ENCODE results near the gene NUDCD2.
"Not testable (repeated sequence)": the region's sequence is repeated elsewhere in the genome, so short reads cannot be mapped to it uniquely, and the experiment has no call there.

NUDCD2 gene

DNA sequence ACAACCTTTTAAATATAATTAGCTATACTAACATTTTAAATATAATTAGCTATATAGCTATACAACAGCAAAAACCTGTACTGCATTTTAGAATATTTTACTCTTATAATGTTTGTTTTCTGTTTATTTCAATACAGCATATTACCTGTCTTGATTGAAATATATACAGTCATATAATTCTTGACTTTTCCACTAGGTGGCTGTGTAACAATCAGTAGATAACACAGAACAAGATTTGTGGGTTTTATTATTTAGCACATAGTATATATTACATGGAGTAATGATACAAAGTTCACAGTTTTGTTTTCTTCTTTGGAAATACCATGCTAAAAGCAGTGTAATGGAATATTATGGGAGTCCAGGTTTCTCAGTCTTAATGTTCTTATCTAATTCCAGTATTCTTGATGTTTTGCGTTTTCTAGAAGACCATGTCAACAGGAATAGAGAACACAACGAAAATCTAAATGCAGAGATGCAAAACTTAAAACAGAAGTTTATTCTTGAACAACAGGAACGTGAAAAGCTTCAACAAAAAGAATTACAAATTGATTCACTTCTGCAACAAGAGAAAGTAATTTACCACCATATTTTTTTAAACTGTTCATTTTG lies 13.8 kb upstream of the NUDCD2 start:
- no peak for DNase-seq

DNA sequence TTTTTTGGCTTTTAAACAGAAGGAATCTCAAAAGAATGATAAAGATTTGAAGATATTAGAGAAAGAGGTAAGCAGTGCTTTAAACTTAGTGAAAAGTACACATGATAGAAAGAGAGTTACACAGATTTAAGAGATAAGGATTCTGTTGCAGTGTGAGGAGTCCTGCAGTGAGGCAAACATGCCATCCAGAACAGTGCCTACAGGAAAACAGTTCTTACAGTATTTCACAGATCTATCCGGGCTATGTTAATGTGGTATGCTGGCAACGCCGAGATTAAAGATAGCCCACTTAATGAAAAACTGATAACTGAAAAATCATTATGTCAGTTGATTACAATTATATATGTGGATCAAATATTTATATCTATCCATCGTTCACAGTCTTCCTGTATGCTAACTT lies 7.8 kb upstream of the NUDCD2 start:
- no peak for DNase-seq

DNA sequence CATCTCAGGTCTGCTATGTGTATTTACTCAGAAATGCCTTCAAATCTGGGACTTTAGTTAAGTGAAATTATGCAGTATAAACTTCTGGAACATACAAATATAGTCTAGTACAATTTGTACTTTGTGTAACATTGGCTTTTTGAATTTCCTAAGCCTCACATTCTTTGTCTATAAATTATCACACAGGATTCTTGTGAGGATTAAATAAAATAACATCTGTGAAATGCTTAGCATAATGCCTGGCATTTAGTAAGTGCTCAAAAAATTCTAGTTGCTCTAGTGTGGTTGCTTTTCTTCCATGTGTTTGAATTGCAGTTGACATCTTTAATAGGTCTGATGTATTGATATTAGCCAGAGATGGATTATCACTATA lies 3.1 kb upstream of the NUDCD2 start:
- no peak for DNase-seq

DNA sequence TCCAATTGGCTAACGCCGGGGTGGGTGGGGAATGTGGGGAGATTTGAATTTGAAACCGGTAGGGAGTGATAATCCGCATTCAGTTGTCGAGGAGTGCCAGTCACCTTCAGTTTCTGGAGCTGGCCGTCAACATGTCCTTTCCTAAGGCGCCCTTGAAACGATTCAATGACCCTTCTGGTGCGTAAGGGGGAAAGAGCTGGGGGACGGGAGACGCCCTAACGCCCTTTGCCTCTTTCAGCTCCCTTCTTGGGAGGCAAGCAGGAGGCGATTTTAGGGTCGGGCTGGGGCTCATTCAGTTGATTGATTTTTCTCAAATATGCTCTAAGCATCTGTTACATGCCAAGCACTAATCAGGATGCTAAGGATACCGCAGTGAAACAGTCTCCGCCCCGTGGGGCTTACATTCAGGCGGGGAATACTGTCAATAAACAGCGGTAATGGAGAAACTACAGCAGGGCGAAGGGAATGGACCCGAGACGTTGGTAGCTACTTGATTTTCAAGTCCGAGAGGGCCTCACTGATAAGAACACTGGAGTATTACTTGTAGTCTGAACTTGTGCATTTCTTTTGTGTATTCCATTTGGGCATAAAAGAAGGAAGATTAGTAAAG lies 765 bp upstream of the NUDCD2 start, which contains the start of gene HMMR:
HMMR (plus strand) TSS at position 71 of the 610 bp plus-strand sequence; CDS start at position 132, 61 bp downstream.
- no peak for DNase-seq

DNA sequence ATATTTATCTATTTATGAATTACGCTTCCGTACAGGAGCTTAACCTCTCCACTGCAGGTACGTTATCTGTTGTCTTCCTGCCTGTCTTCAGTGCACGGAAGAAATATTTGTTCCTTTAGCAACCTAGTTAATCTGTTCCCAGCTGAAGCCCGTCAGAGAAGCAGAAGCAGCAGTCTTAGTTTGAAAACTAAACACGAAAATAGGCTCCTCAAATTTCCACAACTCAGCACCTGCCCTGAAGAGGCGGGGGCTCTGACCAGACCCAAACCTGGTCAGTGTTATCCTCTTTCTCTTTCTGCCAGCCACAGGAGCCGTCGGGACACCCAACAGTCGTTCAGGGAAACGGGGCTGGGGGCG lies 462 bp downstream of the NUDCD2 start:
- DNase-seq, result no peak

DNA sequence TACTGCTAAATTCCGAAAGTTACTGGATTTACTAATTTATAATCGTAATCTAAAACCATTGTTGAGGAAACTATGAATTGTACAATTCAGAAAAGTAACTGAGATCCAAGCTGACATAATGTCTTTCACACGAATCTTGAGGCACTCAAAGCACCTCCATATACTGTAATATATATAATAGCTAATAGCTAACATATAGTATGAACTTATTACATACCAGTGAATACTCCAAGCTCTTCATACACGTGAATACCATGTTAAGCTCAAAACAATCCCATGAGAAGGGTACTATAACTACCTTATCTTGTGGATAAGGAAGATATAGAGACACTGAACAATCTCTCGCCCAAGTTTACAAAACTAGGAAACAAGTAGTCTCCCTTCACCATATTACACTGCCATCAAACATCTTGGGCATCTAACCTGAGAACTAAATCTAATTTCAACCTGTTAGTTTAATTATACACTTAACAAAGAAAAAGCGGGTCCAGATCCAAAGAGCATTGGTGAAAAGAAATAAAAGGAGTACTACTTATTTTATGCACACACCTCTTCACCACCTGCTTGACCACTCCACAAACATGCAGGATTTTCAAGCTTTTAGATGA lies 1.0 kb downstream of the NUDCD2 start:
- no peak for DNase-seq

DNA sequence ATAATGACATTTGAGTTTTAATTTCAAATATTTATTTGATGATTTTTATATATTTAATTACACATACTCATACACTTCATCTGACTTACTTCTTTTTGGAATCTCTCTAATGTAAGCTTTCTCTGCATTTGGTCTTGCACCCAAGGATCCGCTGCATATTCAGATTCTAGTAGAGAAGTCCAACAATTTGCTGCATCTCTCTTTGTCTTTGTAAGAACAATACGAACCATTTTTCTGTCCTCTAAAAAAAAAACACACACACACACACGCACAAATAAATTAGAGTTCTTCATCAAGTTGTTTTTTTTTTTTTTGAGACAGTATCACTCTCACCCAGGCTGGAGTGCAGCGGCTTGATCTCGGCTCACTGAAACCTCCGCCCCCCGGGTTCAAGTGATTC lies 3.1 kb downstream of the NUDCD2 start:
- DNase-seq, result peak in 1 of 56 donors; percentile 2

DNA sequence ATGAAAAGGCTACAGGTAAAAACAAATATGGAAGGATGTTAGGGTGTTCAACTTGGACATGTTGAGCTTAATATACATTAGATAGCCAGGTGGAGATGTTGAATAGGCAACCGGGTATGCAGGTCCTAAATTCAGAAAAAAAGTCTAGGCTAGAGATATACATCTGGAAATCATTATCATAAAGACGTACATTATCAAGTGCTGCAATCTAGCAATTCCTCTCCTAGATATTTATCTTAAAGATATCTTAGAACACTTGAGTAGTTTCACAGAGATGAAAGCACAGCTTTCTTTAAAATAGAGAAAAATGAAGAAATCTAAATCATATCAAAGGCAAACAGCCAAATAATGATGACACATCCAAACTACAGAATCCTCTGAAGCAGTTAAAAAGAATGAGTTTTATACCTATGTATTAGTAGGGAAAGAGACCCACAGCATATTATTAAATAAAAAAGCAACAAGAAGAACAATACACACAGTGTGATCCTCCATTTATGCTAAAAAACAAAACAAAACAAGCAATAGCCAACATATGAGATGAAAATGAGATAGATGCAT lies 3.8 kb downstream of the NUDCD2 start:
- no peak for DNase-seq

DNA sequence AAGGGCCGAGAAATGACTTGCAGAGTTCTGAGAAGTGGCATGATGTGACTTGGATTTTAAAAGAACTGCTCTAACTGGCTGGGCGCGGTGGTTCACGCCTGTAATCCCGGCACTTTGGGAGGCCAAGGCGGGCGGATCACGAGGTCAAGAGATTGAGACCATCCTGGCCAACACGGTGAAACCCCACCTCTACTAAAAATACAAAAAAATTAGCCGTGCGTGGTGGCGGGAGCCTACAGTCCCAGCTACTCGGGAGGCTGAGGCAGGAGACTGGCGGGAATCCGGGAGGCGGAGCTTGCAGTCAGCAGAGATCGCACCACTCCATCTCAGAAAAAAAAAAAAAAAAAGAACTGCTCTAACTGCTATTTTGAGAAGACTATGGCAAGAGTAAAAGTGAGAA lies 4.5 kb downstream of the NUDCD2 start:
- not testable (repeated sequence) for DNase-seq

DNA sequence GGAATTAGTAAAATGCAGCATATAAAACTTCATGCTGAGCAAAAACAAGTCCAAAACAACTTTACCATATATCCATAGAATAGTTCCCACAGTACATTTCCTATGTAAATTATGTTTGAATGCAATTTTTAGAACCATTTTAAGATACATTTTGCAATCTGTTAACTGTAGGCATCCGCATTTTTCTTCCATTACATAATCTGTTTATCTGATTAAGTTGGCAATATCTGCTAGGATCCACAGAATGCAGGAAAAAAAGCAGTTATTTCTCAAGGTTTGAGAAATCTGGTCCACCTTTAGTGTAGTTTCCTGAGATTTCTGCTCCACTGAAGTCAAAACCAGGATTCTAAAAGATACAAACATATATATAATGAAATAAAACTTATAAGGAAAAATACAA lies 6.2 kb downstream of the NUDCD2 start:
- DNase-seq, result no peak

DNA sequence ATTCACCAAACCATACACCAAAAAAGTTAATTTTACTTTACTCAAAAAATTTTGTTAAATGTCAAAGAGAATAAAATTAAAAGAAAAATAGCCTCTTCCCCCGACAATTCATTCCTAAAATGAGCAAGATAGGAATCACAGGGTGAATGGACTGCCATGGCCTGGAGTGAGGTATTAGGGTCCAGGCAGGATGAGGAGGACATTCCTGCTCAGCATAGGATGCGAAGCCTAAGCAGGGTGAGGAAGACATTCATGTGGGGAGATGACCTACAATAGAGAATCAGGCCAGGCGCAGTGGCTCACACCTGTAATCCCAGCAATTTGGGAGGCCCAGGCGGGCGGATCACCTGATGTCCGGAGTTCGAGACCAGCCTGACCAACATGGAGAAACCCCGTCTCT lies 8.4 kb downstream of the NUDCD2 start:
- DNase-seq, result no peak

DNA sequence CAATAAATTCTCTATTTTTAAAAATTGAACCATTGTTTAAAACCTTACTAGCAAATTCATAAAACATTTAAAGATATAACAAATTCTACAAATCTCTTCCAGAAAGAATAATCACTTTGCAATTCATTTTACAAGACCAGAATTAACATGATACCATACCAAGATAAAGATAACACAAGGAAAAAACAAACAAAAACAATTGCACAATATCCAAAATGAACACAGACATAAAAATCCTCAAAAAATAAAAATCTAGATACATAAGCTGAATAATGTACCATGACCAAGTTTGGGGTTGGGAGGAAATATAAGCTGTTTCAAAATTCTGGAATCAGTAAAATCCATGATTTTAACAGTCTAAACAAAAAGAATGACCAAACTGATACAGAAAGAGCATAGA lies 11.4 kb downstream of the NUDCD2 start:
- no peak for DNase-seq

DNA sequence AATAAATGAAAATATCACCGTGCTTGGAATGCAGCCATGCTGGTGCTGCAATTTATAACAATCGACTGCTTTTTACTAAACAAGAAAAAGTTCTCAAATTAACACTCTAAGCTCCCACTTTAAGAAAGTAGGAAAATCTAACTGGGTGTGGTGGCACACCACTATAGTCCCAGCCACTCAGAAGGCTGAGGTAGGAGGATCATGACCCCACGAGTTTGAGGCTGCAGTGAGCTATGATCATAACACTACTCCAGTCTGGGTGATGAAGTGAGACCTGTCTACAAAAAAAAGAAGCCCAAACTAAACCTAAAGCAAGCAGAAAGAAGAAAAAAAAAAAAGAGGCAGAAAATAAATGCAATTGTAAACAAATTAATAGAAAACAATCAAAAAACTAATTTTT lies 12.0 kb downstream of the NUDCD2 start:
- DNase-seq, result no peak

DNA sequence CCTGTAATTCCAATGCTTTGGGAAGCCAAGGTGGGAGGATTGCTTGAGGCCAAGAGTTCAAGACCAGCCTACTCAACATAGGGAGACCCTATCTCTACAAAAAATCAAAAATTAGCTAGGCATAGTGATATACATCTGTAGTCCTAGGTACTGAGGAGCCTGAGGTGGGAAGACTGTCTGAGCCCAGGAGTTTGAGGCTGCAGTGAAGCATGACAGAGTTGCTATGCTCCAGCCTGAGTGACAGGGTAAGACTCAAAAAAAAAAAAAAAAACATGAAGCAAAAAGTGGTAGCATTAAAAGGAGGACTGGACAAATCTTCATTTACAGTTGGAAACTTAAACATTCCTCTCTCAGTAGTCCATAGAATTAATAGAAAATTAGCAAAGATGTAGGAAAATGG lies 12.7 kb downstream of the NUDCD2 start:
- no peak for DNase-seq

DNA sequence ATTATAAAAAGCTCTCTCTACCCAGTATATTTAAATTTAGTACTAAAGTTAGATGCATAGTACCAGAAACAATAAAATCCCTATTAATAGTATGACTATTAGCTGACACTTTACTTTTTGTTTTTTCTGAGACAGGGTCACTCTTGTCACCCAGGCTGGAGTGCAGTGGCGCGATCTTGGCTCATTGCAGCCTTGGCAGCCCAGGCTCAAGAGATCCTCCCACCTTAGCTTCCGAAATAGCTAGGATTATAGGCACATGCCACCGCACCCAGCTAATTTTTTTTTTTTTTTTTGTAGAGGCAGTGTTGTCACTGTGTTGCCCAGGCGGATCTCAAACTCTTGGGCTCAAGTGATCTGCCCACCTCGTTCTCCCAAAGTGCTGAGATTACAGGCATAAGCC lies 14.6 kb downstream of the NUDCD2 start:
- no peak for DNase-seq

DNA sequence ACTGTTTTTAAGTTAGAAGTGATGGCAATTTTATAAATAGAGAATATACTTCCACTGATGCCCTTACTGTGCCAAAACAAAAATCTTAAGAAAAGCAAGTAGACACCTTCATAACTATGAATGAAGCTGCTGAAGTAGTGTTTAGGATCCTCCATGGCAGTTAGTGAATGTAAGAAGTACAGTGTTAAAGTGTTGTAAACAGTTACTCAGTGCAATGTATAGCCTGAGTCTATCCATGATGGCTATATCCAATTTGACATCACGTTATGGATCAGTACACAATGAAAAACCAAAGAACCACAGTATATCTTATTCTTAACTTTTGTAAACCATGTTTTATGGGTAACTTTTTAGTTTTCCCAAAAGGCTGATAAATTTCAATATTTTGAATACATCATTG lies 15.4 kb downstream of the NUDCD2 start:
- DNase-seq, result no peak

DNA sequence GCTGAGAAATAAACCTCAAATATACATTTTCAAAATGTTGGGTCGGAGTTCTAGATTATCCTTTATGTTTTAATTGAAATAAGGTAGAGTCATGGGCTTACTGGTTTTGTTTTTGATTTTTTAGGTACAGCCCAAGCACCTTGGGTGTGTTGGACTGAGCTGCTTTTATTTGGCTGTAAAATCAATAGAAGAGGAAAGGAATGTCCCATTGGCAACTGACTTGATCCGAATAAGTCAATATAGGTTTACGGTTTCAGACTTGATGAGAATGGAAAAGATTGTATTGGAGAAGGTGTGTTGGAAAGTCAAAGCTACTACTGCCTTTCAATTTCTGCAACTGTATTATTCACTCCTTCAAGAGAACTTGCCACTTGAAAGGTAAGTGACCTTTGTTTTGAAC lies 18.9 kb downstream of the NUDCD2 start:
- no peak for DNase-seq

DNA sequence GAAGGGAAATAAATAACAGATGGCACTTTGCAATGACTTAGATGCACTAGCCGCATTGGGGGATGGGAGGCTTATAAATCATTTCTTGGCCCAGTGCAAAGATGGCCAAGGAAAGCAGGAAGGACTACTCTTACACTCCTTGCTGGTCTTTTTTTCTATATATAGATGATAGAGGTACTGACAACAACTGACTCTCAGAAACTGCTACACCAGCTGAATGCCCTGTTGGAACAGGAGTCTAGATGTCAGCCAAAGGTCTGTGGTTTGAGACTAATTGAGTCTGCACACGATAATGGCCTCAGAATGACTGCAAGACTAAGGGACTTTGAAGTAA lies 20.8 kb downstream of the NUDCD2 start:
- DNase-seq, result no peak

DNA sequence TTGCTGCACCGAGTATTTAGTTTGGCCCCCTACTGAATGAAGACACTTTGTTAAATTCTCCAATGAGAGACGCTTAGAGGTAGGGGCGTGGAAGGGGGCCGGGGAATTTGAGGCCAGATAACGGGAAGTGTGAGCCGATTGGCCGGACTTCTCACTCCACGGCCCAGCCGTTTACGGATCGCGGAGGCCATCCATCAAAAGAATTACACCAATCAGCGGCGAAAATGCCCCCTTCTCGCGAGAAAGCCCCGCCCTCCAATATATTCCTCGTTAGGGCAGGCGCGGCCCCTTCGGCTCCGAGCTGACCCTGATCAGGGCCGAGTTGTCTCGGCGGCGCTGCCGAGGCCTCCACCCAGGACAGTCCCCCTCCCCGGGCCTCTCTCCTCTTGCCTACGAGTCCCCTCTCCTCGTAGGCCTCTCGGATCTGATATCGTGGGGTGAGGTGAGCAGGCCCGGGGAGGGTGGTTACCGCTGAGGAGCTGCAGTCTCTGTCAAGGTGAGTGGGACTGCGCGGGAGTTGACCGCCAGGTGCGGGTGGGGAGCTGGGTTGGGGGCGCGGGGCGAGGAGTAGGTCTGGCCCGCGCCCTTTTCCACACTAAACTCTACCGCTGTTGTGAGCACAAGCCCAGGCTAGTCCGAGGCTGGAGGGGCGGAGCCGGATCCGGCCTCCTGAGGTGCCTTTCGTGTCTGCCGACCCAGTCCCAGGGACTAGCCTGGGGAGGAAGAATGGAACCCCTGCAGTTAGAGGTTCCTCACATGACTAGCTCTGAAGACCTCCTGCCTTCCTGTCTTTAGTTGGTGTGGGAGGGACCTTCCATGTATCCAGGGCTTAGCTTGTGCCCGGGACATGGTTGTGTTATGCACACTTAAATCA lies 22.4 kb downstream of the NUDCD2 start, which contains the start of gene CCNG1:
CCNG1 (plus strand) TSS at position 287 of the 874 bp plus-strand sequence. CDS start 1,662 bp downstream, outside the sequence.
- peak; percentile 48 to 98 (median 92) for DNase-seq

DNA sequence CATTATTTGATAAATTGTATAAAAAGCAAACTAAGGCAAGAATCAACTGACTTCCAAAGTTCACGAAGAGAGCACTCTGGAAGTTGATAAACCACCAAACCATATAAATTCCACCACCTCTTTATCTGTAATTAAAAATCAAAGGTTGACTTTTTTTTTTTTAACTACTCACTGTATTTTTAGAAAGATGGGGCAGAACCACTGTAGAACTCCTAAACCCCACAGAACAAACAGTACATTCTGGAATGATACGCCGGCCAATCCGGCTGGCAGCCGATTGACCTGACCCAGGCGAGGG lies 22.9 kb downstream of the NUDCD2 start:
- DNase-seq, result no peak

DNA sequence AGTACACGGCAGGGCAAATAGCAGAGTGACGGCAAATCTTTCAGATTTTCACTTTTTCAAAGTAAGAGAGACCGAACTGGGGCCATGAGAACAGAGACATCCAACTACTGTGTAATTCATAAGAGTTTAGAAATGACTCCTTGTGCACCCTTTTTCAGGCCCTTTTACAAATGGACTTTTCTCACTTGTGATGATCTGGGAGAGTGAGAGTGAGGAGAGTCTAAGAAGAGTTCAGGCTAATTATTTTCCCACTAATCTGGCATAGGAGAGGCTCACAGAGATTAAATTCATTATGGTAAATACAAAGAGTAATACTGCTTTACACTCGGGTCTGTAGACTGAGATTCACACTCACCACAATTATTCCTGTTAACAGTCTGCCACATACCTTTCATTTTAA lies 23.4 kb downstream of the NUDCD2 start:
- no peak for DNase-seq

DNA sequence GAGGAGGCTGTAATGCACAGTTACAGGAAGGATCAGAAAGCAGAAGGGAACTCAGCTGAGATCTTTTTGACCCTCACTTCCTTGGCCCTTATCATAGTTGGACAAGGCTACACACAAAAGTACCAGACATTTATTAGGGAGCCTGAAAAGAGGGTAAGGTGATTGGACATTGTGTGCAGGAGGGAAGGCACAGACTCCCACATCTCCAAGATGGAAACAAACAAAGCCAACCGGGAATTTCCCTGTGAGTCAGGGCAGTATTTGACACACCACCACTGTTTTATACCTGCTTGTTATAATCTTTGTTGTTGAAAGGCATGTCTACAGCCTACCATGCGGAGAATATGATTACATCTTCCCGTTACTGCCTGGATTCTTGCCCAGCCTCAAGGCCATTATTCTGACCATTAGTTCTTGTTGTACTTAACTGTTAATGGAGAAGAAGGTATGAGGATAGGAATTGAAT lies 25.5 kb downstream of the NUDCD2 start:
- no peak for DNase-seq
